Endometrial microvascular endothelial cells (primary cell): ENCODE measurements around the gene ASAH2. TPM values are rescaled to one million over a fixed set of nuclear protein-coding genes. Genes with fewer than 3 reads are reported as not detected.
"Not testable (repeated sequence)": the region's sequence is repeated elsewhere in the genome, so short reads cannot be mapped to it uniquely, and the experiment has no call there.

Source experiments
- in situ Hi-C: cut with HindIII; loops from 2 replicates; pipeline ENCODE4 v1.10.0; 2017; ENCODE audit warnings: low sequenced_read_pairs, low pct_unique_long_range_greater_than_20kb; ENCODE audit errors: inconsistent ontology term
- total RNA-seq: library from RNA; depleted of rRNA; stranded (reverse); fragments of >200 nt; gene quantifications from one replicate; pipeline ENCODE4 v1.2.3, GENCODE V29; 2015; ENCODE audit errors: inconsistent ontology term

The ASAH2 gene
- total RNA-seq, 1 donor from 2014 or later, result 0.65 TPM

- in situ Hi-C loops, result not testable (repeated sequence)
These were observed 11.3 kb upstream of the ASAH2 start for GRCh38 chr10:50262625-50263024.

- in situ Hi-C loops, result no loop called here
These were observed 9.5 kb upstream of the ASAH2 start for GRCh38 chr10:50260791-50261281.

- in situ Hi-C loops, result no loop called here
These were observed 3.2 kb upstream of the ASAH2 start for GRCh38 chr10:50254479-50254878.

- in situ Hi-C loops, result no loop called here
These were observed 1.0 kb downstream of the ASAH2 start for GRCh38 chr10:50250096-50250854.

- in situ Hi-C loops, result no loop called here
These were observed 2.7 kb downstream of the ASAH2 start for GRCh38 chr10:50248598-50248997.

GRCh38 chr10:50248062-50248461 lies 3.3 kb downstream of the ASAH2 start:
- in situ Hi-C loops, result no loop called here

GRCh38 chr10:50244201-50244600 lies 7.1 kb downstream of the ASAH2 start:
- in situ Hi-C loops, result no loop called here

GRCh38 chr10:50242777-50243176 lies 8.5 kb downstream of the ASAH2 start:
- in situ Hi-C loops, result no loop called here

GRCh38 chr10:50241478-50241877 lies 9.8 kb downstream of the ASAH2 start:
- in situ Hi-C loops, result not testable (repeated sequence)

- in situ Hi-C loops, result no loop called here
These were observed 16.8 kb downstream of the ASAH2 start for GRCh38 chr10:50234486-50234885.

- in situ Hi-C loops, result no loop called here
These were observed 19.1 kb downstream of the ASAH2 start for GRCh38 chr10:50232261-50232639.

- in situ Hi-C loops, result no loop called here
These were observed 19.6 kb downstream of the ASAH2 start for GRCh38 chr10:50231515-50232260.

GRCh38 chr10:50229460-50229859 lies 21.9 kb downstream of the ASAH2 start:
- in situ Hi-C loops, result no loop called here

- in situ Hi-C loops, result no loop called here
These were observed 22.6 kb downstream of the ASAH2 start for GRCh38 chr10:50228672-50229071.

- in situ Hi-C loops, result no loop called here
These were observed 24.7 kb downstream of the ASAH2 start for GRCh38 chr10:50226610-50227009.

- in situ Hi-C loops, result no loop called here
These were observed 26.9 kb downstream of the ASAH2 start for GRCh38 chr10:50224330-50224952.

GRCh38 chr10:50222199-50222598 lies 29.1 kb downstream of the ASAH2 start:
- in situ Hi-C loops, result no loop called here

- in situ Hi-C loops, result no loop called here
These were observed 29.8 kb downstream of the ASAH2 start for GRCh38 chr10:50221470-50221869.

GRCh38 chr10:50219646-50220045 lies 31.7 kb downstream of the ASAH2 start:
- in situ Hi-C loops, result no loop called here

- in situ Hi-C loops, result no loop called here
These were observed 32.1 kb downstream of the ASAH2 start for GRCh38 chr10:50219200-50219599.
